ENCODE results near the gene DOCK4.

Gene DOCK4

GRCh38 chr7:112185005-112185834 lies 21.0 kb downstream of the DOCK4 start:
- DNase-seq = no peak

- DNase-seq = no peak
These were observed 21.7 kb downstream of the DOCK4 start for GRCh38 chr7:112184455-112184854.

GRCh38 chr7:112183266-112183665 lies 22.9 kb downstream of the DOCK4 start:
- DNase-seq = no peak

- no peak for DNase-seq
These were observed 23.4 kb downstream of the DOCK4 start for GRCh38 chr7:112182749-112183148.

GRCh38 chr7:112180223-112180622 lies 26.0 kb downstream of the DOCK4 start:
- DNase-seq = no peak

GRCh38 chr7:112176693-112177415 lies 29.3 kb downstream of the DOCK4 start:
- DNase-seq = no peak

- no peak for DNase-seq
These were observed 30.0 kb downstream of the DOCK4 start for GRCh38 chr7:112176241-112176640.

- DNase-seq = no peak
These were observed 32.0 kb downstream of the DOCK4 start for GRCh38 chr7:112174192-112174591.

GRCh38 chr7:112173568-112173905 lies 32.7 kb downstream of the DOCK4 start:
- DNase-seq = no peak

- no peak for DNase-seq
These were observed 33.2 kb downstream of the DOCK4 start for GRCh38 chr7:112172870-112173567.

GRCh38 chr7:112171673-112172072 lies 34.5 kb downstream of the DOCK4 start:
- no peak for DNase-seq

- no peak for DNase-seq
These were observed 37.3 kb downstream of the DOCK4 start for GRCh38 chr7:112168915-112169314.

- DNase-seq = no peak
These were observed 39.1 kb downstream of the DOCK4 start for GRCh38 chr7:112167147-112167546.

GRCh38 chr7:112162784-112163506 lies 43.3 kb downstream of the DOCK4 start:
- peak; percentile 20 for DNase-seq

- peak; percentile 55 for DNase-seq
These were observed 43.9 kb downstream of the DOCK4 start for GRCh38 chr7:112162142-112162766.

- no peak for DNase-seq
These were observed 44.7 kb downstream of the DOCK4 start for GRCh38 chr7:112161253-112162141.

GRCh38 chr7:112160771-112161150 lies 45.4 kb downstream of the DOCK4 start:
- no peak for DNase-seq

GRCh38 chr7:112160130-112160770 lies 45.9 kb downstream of the DOCK4 start:
- DNase-seq = peak; percentile 7

GRCh38 chr7:112159351-112159750 lies 46.8 kb downstream of the DOCK4 start:
- DNase-seq = no peak

GRCh38 chr7:112157072-112157471 lies 49.1 kb downstream of the DOCK4 start:
- DNase-seq = no peak

- DNase-seq = no peak
These were observed 49.8 kb downstream of the DOCK4 start for GRCh38 chr7:112156412-112156811.
